Endothelial cell (in vitro differentiated cells): ENCODE results near the gene SLC22A8. TPM values are rescaled to one million over a fixed set of nuclear protein-coding genes. Genes with fewer than 3 reads are reported as not detected.

ENCODE experiments used
- DNase-seq: peaks from one replicate; pipeline ENCODE4 v3.0.0; 2021; ENCODE audit warnings: low spot score
- H3K27ac Mint-ChIP-seq: one replicate; pipeline ENCODE4 v1.8.0; 2021; ENCODE audit warnings: mixed read lengths, inconsistent platforms; ENCODE audit not compliant: unreplicated experiment
- H3K27me3 Mint-ChIP-seq: one replicate; pipeline ENCODE4 v1.8.0; 2021; ENCODE audit warnings: mild to moderate bottlenecking, moderate library complexity, mixed read lengths, inconsistent platforms; ENCODE audit not compliant: unreplicated experiment
- H3K36me3 Mint-ChIP-seq: one replicate; pipeline ENCODE4 v1.8.0; 2021; ENCODE audit warnings: mild to moderate bottlenecking, low read depth, mixed read lengths, inconsistent platforms; ENCODE audit not compliant: unreplicated experiment
- H3K4me1 Mint-ChIP-seq: one replicate; pipeline ENCODE4 v1.8.0; 2021; ENCODE audit warnings: mild to moderate bottlenecking, mixed read lengths, inconsistent platforms; ENCODE audit not compliant: unreplicated experiment
- H3K4me3 Mint-ChIP-seq: one replicate; pipeline ENCODE4 v1.8.0; 2021; ENCODE audit warnings: mild to moderate bottlenecking, mixed read lengths, inconsistent platforms; ENCODE audit not compliant: unreplicated experiment
- H3K9me3 Mint-ChIP-seq: one replicate; pipeline ENCODE4 v1.8.0; 2021; ENCODE audit warnings: mixed read lengths, inconsistent platforms; ENCODE audit not compliant: unreplicated experiment
- total RNA-seq: library from RNA; stranded (reverse); fragmentation: NEBNext Ultra II Directional; extraction: Animal tissue kit (Norgen Biotek cat#: 25700); gene quantifications from one replicate; pipeline ENCODE4 v1.2.1, GENCODE V29; 2021; ENCODE audit not compliant: unreplicated experiment
- TF ChIP-seq, protein P1 (sequence below): fragments of 200-600 bp; sonication (generic); IDR thresholded peaks from one replicate; pipeline ENCODE4 v1.5.0; 2021; ENCODE audit warnings: antibody characterized with exemption; ENCODE audit not compliant: unreplicated experiment

The SLC22A8 gene
- total RNA-seq, 1 donor from 2014 or later = not detected

DNA sequence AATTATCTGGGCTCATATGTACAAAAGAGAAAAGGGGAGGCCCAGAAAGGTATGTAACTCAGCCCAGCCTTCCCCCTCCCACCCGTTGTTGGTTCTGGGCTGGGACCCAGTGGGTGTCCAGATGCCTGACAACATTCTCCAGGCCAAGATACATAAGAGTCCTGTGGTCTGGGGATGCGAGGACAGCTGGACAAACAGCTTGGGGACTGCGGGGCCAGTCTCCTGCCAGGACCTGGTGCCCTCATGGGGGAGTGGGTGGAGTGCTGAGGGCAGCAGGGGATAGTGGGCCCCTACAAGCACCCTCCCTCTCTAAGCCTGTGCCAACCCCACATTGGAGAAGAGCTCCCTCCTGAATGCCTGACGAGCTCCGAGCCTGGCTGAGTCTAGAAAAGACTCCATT, 27.4 kb downstream of the SLC22A8 start:
- Mint-ChIP-seq H3K36me3 (peaks cover 24% of the 10 kb centered on the region), H3K9me3 (no peaks in the 10 kb centered on the region), H3K4me1 (peaks cover 4% of the 10 kb centered on the region), H3K27me3 (peaks cover 3% of the 10 kb centered on the region), H3K27ac (no peak overlapping the region), H3K4me3 (no peak overlapping the region)
- DNase-seq = no peak
- TF ChIP-seq, protein P1, sequence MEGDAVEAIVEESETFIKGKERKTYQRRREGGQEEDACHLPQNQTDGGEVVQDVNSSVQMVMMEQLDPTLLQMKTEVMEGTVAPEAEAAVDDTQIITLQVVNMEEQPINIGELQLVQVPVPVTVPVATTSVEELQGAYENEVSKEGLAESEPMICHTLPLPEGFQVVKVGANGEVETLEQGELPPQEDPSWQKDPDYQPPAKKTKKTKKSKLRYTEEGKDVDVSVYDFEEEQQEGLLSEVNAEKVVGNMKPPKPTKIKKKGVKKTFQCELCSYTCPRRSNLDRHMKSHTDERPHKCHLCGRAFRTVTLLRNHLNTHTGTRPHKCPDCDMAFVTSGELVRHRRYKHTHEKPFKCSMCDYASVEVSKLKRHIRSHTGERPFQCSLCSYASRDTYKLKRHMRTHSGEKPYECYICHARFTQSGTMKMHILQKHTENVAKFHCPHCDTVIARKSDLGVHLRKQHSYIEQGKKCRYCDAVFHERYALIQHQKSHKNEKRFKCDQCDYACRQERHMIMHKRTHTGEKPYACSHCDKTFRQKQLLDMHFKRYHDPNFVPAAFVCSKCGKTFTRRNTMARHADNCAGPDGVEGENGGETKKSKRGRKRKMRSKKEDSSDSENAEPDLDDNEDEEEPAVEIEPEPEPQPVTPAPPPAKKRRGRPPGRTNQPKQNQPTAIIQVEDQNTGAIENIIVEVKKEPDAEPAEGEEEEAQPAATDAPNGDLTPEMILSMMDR = no peak

DNA sequence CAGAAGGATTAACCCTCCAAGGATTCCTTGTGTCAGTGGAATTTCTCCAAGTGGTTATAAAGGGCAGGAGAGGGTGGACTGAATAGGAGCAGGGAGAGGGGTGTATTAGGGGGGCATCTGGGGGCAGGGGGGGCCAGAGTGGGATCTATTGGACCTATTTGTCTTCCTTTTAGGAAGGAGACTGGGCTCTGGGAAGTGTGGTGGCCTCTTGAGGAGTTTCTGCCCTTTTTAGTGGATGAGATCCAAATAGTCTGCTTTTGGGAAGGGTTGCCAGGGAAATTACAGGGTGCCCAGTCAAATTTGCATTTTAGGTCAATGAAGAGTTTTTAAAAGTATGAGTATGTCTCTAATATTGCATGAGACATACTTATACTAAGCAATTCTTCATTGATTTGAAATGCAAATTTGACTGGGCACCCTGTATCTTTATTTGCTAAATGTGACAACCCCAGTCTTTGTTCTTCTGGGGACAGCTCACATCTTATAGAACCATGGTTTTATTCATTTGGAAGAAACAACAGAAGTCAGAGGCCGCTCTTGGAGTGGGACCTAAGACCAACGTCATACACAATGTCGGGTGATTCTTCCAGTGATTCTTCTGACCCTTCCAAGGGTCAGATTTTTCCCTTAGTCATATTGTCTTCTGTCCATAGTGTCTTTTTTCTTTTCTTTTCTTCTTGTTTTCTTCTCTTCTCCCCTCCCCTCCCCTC, 30.4 kb downstream of the SLC22A8 start:
- TF ChIP-seq, protein P1 = no peak
- Mint-ChIP-seq H3K27me3 (peaks cover 3% of the 10 kb centered on the region), H3K4me3 (no peak overlapping the region), H3K4me1 (peaks cover 4% of the 10 kb centered on the region), H3K27ac (no peak overlapping the region), H3K36me3 (peaks cover 13% of the 10 kb centered on the region), H3K9me3 (no peaks in the 10 kb centered on the region)
- DNase-seq = no peak

DNA sequence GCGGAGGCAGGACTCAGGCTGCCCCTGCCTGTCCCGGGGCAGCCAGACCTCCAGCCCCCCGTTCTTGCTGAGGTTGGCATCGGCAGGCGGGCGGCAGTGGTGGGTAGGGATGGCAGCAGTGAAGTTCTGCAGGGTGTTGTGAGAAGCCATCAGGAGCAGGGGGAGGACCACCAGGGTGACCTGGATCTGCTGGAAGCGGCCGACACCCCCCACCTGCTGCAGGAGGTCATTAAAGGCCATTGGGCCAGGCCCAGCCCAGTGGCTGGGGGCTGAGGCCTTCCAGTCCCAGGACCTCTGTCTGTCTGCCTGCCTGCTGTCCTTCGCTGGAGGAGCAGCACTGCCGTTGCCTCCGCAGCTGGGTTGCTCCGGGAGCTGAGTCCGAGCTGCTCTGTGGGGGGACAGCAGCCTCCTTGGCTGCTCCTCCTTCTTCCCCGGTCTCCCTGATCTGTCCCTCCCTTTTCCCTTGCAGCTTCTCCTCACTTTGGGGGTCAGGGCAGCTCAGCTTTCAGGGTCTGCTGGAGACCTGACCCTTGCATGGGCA, 31.1 kb downstream of the SLC22A8 start, which contains the start of gene SLC22A6:
Gene SLC22A6, minus strand, starts transcription at position 517 of the 541 bp plus-strand sequence. Its CDS starts 277 bp downstream, at position 240.
- no peak within 1 kb of the TSS for H3K4me3 Mint-ChIP-seq
- H3K27ac Mint-ChIP-seq = no peak within 1 kb of the TSS
- no peak for DNase-seq
- H3K27me3 Mint-ChIP-seq = peaks cover 3% of the 10 kb centered on the region
- no peaks in the 10 kb centered on the region for H3K9me3 Mint-ChIP-seq
- peaks cover 16% of the 10 kb centered on the region for H3K36me3 Mint-ChIP-seq
- peaks cover 4% of the 10 kb centered on the region for H3K4me1 Mint-ChIP-seq
- TF ChIP-seq, protein P1 = no peak

- DNase-seq = no peak
- H3K27ac Mint-ChIP-seq = no peak overlapping the region
- H3K4me3 Mint-ChIP-seq = no peak overlapping the region
- H3K9me3 Mint-ChIP-seq = no peaks in the 10 kb centered on the region
- peaks cover 7% of the 10 kb centered on the region for H3K4me1 Mint-ChIP-seq
- H3K36me3 Mint-ChIP-seq = peaks cover 23% of the 10 kb centered on the region
- TF ChIP-seq, protein P1 = no peak
- peaks cover 3% of the 10 kb centered on the region for H3K27me3 Mint-ChIP-seq
Observed at GRCh38 chr11:62983536-62984199, 32.0 kb downstream of the SLC22A8 start.

DNA sequence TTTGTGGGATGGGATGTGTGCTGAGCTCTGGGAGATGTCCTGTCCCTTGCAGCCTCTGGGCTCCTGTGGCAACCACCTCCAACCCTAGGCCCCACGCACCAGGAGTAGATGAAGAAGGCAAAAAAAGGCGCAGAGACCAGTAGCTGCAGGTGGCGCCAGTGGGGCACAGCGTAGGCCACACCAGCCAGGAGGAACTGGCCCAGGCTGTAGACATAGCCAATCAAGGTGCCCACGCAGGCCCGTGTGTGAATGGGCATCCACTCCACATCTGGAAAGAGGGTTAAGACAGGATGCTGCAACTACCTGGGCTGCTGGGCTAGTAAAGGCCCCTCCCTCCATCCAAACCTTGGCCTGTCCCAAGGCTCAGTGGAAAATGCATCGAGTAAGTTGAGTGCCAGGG, 33.9 kb downstream of the SLC22A8 start:
- Mint-ChIP-seq H3K27me3 (peaks cover 3% of the 10 kb centered on the region), H3K36me3 (peaks cover 17% of the 10 kb centered on the region), H3K4me3 (no peak overlapping the region), H3K4me1 (peaks cover 3% of the 10 kb centered on the region), H3K9me3 (no peaks in the 10 kb centered on the region), H3K27ac (no peak overlapping the region)
- DNase-seq = no peak
- TF ChIP-seq, protein P1 = no peak
